ENCODE data around the gene NLGN2.
A peak's percentile ranks its signal among the peaks of the same experiment; 100 is the strongest.

Gene NLGN2

DNA sequence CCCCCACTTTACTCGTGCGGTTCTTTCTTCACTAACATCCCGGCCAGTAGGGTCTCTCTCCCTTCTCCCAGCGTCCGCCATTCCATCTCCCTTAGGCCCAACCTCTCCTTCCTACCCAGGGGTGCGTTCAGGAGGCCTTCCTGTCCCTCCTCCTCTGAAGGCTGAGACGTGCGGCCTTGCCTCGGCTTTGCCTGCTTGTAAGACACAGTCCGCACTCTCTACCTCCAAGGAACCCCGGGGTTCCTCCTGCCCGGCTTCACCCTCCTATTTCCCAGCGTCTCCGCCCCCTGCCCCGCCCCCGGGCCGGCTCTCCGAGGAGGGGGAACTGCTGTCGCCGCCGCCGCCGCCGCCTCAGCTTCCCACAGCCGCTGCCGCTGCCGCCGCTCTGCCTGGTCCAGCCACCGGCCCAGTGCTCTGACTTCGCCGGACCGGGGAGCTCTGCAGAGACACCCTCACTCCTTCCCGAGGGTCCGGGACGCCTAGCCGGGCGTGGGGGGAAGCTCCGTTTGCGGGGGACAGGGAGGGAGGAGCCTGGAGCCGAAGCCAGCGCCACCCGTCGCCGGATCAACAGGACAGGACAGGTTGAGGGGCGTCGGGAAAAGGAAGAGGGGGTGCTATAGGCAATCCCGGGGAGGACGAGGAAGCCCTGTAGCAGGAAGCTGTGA lies 30.4 kb downstream of the NLGN2 start:
- DNase-seq: peak; percentile 74

DNA sequence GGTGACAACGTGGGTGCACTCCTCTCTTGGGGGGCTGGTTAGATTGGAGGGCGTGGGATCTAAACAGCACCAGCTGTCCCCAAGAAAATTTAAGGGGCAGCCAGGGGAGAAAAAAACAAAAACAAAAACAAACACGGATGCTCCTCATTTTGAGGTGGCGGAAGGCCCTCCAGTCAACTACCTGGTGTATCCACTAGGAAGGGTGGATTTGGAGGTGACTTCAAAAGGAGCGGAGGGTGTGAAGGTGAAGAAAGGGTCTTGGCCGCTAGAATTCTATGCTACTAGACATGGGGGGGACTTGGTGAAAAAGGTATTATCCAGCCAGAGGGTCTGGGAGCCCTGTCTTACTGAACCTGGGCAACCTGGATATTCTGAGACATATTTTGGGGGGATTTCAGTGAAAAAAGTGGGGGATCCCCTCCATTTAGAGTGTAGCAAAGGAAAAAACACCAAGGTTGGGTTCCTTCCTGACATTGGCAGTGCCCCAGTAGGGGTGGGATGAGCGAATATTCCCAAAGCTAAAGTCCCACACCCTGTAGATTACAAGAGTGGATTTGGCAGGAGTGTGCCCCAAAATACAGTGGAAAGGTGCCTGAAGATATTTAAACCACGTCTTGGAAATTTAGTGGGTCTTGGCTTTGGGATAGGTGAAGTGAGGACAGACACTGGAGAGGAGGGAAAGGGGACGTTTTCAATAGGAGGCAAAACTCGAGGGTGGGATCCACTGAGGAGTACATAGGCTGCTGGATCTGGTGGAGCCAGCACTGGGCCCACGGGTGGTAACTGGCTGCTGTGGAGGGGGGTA lies 31.2 kb downstream of the NLGN2 start:
- no peak for DNase-seq

DNA sequence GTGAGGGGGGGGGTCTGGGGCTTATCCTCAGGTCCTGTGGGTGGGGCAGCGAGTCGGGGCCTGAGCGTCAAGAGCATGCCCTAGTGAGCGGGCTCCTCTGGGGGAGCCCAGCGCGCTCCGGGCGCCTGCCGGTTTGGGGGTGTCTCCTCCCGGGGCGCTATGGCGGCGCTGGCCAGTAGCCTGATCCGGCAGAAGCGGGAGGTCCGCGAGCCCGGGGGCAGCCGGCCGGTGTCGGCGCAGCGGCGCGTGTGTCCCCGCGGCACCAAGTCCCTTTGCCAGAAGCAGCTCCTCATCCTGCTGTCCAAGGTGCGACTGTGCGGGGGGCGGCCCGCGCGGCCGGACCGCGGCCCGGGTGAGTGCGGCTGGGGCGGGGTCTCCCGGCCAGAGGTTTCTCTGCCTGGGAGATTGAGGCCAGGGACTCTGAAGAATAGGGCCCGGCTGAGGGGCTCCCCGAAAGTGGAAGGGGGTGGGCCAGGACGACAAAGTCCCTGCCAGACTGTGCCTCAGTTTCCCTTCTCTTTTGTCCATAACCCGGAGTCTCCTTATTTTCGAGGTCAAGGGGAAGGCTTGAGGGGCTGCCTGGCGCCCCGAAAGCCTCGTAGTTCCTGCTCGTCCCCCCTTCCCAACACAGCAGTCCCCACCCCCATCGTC lies 31.9 kb downstream of the NLGN2 start, which contains the start of gene FGF11:
Gene FGF11, plus strand, starts transcription at position 51 of the 651 bp plus-strand sequence. Its CDS starts 109 bp downstream, at position 160.
- DNase-seq: no peak

DNA sequence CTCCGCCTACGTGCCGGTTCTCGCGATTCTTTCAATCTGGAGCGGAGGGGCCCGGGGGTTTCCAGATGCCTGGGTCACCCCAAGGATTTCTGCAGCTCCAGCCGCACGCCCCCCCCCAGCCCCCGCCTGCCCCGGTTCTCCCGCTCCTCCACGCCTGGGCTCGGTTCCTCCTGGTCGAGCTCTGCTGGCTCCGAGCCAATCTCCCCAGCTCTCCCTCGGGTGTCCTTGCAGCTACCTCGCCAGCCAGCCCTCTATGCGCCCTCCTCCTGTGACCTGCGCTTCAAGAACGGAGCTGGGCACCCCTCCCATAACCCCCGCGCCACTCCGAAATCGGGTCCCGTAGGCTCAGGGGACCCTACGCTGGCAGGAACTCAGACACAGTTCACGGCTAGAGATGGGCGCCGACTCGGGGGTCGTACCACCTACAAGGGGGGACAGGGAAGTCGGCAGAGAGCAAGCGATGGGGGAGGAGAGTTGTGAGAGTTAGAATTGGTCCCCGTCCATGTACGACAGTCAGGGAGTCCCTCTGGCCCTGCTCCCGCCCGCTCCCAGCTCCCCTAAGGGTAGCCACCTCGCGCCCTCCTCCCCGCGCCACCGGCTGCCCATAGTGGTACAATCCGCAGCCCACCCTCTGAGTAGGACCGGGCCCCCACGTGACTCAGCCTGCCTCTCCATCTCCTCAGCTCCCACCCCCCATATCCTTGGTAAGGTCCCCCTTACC lies 32.6 kb downstream of the NLGN2 start:
- DNase-seq: peak; percentile 28

DNA sequence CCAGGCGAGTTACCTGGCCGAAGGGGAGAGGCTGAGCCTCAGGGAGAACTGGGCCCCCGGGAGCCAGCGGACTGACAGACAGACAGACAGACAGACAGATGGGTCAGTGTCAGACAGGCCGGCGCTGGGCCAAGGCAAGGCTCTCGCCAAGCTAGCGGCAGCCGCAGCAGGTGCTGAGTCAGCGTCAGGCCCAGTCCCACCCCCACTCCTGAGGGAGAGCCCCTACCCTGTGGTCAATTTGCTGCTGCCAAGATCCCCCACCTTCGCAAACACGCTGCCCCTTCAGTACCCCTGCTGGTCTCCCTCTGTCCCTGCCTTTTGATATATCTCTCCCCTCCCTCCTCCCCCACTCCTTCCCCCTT lies 33.2 kb downstream of the NLGN2 start:
- no peak for DNase-seq

DNA sequence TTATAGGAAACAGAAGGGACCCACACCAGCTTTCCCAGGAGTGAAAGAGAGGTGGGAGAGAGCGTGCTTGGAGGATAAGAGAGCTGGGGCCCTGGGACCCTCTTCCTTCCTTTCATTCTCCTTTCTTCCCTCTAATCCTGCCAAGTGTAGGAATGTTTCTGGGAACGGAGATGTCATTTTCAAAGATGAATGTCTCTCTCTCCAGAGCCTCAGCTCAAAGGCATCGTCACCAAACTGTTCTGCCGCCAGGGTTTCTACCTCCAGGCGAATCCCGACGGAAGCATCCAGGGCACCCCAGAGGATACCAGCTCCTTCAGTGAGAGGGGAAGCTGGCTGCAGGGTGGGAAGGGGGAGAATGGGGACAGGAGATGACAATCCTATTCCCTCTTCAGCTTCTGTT lies 33.6 kb downstream of the NLGN2 start:
- DNase-seq: no peak

DNA sequence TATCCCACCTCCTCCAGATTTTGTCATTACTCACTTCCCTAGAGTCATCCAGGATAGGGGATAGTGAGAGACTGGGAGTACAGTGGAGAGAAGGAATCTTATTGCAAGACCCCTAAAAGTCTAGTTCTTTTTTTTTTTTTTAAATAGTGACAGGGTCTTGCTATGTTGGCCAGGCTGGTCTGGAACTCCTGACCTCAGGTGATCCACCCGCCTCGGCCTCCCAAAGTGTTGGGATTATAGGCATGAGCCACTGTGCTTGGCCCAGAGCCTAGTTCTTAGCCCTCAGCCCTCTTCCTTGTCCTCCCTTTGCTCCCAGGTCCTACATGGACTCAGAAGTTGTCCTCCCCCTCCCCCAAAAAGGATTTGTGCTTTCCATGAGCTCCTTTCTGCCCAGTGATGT lies 34.5 kb downstream of the NLGN2 start:
- no peak for DNase-seq

DNA sequence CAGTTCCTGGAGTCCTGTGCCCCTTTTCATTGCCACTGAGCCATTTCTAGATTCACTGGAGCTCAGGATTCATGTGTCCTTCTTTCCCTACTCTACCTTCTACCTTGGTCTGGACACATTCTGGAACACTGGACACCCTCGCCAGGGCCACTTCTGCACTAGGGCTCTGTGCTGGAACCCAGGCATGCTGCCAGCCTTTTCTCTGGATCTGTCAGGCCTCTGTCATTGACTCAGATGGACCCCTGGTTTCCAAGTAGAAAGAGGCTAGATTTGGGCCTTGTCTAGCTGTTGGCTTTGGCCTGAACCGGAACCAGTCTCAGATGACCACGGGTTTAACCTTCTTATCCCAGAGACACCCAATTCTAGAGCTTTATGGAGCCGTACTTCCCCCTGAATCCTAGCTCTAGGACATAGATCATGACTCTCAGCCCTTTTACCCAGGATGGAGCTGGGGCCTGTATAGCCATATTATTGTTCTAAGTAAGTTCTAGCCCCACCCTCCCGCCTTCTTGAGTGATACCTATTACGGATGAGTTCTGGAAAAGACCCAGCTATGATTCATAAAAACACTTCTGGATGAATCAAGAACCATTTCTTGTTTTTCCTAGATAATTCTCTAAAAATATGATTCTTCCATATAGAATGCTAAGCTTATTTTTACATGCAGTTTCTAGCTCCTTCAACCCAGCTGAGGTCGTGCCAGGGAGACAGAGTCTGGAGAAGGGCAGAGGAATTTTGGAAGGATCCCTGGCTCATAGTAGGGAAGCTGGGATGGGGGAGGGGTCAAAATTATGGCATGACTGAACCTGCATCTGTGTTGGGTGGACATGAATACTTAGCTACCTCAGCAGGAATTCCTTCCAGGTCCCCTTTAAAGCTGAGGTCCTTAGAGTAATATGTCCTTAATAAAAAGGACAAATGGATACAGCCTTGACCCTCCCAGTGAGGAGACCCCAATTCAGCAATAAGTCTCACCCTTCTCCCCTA lies 36.1 kb downstream of the NLGN2 start:
- DNase-seq: no peak

DNA sequence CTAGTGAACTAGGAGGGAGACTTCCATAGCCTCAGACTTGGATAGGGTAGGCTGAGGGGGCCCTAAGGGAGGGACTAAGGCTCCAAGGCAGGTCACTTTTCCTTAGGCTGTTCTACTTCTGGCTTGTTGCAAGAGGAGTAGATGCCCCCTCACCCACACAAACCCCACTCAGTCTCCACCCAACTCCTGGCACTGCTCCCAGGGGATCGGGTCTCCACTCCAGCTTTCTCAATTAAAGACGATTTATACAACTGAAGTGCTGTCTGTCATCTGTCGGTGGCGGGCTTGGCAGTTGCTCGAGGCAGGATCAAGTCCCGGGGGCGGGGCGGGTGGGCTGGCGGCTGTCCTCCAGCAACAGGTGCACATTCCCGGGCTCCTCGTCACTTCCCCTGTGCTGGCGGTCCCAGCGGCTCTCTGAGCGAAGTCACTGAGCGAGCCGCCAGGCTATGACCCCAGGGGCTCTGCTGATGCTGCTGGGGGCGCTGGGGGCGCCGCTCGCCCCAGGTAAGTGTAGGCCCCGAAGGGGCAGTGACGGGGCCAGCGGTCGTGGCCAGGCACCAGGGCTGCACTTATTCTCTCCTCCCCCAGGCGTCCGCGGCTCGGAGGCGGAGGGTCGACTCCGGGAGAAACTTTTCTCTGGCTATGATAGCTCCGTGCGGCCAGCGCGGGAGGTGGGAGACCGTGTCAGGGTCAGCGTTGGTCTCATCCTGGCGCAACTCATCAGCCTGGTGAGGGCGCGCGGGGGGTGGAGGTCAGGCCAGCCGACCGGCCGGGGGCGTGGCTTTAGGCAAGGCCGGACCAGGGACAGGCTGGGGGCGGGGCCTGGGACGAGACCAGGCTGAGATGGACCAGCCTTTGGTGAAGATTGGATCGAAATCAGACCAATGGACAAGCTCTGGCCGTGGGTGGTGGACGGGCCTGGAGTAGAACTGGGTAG lies 37.3 kb downstream of the NLGN2 start, which contains the start of gene CHRNB1:
Gene CHRNB1, plus strand, starts transcription at position 380 of the 937 bp plus-strand sequence. Its CDS starts 67 bp downstream, at position 447.
- no peak for DNase-seq

DNA sequence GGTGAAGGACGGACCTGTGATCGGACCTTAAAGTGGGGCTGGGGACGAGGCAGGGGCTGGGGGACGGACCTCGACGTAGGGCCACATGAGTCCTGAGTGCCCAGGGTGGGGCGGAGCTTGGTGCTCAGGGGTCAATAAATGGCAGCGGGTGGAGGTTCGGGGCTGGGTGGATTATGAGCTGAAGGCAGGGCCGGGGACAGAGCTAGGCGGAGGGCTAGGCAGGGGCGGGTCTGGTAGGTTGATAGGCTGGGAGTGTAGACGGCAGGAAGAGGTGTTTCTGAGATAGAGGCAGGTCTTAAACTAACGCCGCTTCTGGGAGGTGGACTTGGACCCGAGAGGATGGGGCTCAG lies 37.9 kb downstream of the NLGN2 start:
- DNase-seq: peak; percentile 30

DNA sequence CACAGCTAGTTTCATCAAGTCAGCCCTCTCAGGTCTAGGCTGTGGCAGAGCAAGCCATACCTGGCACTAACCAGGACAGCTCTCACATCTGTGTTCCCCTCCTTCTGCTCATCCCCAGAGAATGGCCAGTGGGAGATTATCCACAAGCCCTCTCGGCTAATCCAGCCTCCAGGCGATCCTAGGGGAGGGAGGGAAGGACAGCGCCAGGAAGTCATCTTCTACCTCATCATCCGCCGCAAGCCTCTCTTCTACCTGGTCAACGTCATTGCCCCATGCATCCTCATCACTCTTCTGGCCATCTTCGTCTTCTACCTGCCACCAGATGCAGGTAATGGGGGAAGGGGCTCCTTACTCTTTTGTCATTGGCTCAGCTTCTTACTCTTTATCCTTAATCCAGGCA lies 40.8 kb downstream of the NLGN2 start:
- DNase-seq: no peak

DNA sequence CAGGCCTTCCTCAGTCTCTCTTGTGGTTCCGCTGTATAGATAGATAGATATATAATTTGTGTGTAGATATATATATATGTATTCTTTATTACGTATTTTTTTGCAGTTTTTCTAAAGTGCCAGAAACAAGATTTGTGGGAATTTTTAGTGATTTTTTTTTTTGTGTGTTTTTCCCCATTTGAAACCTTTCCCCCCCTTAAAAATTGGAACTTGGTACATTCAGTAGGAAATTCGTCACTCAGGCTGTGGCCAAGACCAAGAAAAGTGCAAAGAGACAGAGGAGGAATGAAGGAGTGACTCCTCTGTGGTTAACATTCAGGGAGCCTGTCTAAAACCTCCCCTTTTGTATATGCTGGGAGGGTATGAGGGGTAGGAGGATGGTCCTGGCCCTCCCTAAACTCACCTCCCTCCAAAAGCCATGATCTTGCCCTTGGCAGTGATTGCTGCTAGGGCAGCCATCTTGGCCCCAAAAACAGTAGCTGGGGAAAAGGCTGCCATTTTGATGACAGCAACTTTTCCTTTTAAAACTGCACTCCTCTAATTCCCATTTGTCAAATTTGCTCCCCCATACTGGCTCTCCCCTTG lies 52.4 kb downstream of the NLGN2 start:
- no peak for DNase-seq

DNA sequence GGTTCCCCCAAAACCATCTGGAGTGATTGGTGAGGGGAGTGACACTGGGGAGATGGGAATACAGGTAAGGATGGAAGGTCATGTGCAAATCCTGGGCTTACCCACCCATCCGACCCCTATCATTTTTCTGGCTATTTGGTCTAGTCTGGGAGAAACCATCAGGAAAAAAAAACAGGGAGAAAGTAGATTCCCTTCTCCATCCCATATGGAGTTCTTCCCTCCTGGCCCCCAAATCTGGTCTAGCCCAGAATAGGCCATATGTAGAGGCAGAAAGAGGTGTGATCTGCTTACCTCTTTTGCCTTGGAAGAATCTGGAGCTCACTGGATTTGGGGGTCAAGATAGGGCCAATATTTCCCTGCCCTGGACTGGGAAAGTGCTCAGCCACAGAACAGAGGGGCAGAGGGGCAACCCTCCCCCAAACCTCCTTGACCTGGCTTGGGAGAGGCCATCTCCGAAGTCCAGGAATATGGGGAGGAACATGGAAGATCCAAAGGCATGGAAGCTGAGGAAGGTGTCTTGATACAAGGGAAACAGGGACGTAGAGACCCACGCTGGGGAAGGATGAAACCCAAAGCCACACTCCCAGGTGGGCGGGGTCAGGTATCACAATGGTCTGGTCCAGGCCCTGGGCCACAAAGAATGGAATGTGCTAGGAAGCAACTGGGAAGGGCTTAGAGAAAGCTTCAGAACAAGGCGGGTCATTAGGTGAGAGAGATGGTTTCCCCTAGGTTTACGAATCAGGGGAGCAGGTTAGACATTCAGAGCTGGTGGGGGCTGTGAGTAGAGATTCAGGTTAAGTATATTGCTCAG lies 53.4 kb downstream of the NLGN2 start:
- DNase-seq: no peak

DNA sequence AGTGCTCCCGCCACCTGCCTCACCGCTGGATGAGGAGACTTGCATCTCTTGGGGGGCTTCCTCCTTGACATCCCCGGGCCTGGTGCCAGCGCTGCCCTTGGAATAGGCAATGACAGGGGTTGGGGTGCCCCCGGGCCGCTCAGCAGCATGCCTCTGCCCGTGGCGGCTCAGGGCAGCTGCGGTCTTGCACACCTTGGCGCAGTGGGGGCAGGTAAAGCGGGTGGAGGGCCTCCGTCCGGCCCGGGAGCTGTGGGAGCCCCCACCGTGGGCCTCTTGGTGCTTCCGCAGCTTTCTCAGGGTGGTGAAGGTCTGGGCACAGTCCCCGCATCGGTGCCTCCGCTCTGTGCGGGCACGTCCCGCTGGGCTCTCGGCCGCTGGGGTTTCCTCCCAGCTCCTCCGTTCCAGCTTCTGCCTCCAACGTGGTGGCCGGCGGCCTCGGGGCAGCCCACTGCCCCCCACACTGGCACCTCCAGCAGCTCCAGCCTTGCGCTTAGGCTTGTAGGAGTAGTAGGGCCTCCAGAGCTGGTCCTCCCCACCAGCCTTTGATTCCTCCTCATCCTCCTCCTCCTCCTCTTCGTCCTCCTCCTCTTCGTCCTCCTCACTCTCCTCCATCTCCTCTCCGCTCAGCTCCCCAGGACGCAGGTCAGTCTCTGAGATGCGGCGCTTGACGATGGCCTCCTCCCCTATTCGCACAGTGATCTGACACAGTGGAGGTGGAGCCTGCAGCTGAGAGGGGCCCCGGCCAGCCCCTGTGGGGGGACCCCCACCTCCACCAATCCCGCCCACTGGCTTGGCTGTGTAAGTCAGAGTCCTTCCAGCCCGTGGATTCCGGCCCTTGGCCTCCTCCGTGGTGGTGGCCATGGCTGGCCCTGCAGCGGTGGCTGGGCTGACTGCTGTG lies 55.1 kb downstream of the NLGN2 start:
- no peak for DNase-seq

DNA sequence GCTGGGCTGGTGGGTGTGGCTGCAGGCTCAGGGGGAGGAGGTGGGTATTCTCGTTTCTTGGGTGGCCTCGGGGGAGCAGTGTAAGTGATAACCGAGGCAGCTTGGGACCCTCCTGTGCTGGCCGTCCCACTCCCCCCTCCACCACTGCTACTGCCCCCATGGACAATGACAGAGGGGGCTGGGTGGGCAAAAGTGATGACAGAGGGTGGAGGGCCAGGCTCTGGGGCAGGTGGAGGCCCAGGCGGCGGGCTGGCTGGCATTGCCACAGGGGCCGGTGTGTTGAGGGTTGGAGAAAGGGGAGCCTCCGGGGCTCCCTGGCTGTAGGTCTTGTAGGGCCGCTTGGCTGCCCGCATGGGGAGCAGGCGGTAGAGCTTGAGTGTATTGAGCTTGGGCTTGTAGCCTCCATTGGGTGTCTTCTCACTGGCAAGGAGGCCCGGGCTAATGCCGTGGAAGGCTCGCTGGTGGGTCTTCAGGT lies 55.8 kb downstream of the NLGN2 start:
- no peak for DNase-seq

DNA sequence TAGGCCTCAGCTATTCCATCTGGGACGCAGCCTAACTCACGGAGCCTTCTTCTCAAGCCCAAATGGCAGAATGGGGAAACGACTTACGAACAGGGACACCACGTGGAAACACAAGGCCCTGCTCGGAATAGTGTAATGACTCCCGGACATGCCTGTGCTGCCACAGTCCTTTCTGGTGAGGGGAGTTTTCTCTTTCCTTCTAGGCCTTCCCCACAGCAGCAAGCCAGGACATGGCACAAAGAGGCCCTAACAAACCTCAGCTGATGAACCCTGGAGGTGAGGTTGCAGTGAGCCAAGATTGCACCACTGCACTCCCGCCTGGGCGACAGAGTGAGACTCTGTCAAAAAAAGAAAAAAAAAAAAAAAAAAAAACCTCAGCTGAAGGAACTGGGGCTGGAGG lies 56.4 kb downstream of the NLGN2 start:
- DNase-seq: no peak

DNA sequence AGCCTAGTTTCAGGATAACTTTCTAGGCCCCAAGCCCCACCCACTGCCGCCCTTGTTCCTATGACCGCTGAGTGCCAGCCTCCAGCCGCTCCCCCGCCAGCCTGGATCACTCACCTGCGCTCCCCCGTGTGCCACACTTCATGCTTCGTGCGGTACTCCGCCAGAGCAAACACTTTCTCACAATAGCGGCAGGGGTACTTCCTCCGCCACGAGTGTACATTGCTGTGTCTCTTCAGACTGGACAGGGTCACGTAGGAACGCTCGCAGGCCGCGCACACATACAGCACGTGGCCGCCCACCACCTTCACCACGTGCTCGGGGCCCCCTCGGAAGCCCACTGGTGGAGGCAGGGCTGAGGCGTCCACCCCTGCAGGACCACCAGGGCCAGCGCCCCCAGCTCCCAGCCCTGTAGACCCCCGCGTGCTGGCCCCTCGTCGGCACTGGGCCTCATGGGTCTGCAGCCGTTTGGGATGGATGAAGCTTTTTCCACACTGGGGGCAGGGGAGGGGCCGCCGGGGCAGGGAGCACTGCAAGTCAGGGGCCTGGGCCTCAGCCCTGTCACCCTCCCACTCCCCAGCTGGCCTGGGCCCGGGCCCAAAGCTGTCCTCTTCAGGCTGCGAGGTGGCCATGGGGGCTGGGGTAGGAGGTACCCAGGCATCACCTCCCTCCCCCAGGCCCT lies 58.1 kb downstream of the NLGN2 start:
- DNase-seq: no peak

DNA sequence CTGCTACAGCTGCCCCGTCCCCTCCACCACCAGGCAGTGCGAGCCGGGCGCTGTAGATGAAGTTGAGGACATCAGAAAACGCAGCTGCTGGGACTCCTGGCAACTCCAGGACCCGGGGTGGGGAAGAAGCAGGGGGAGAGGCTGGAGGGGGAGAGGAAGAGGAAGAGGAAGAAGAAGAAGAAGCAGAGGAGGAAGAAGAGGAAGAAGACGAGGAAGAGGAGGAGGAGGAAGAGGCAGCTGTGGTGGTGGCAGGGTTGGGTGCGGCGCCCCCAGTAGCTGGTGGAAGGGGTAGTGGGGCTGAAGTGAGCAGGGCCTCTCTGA lies 58.6 kb downstream of the NLGN2 start:
- no peak for DNase-seq

Measured in activated naive CD4-positive, alpha-beta T cell treated with anti-CD3 and anti-CD28 coated beads, Interleukin-2, amount 50 U/mL, for 16 hours (primary cell).